ENCODE results near the gene AATK. TPM values are rescaled to one million over a fixed set of nuclear protein-coding genes. Genes with fewer than 3 reads are reported as not detected.

Gene AATK
- total and polyA plus RNA-seq, 8 donors, result 13.3 to 48.5 (median 19.4) TPM

DNA sequence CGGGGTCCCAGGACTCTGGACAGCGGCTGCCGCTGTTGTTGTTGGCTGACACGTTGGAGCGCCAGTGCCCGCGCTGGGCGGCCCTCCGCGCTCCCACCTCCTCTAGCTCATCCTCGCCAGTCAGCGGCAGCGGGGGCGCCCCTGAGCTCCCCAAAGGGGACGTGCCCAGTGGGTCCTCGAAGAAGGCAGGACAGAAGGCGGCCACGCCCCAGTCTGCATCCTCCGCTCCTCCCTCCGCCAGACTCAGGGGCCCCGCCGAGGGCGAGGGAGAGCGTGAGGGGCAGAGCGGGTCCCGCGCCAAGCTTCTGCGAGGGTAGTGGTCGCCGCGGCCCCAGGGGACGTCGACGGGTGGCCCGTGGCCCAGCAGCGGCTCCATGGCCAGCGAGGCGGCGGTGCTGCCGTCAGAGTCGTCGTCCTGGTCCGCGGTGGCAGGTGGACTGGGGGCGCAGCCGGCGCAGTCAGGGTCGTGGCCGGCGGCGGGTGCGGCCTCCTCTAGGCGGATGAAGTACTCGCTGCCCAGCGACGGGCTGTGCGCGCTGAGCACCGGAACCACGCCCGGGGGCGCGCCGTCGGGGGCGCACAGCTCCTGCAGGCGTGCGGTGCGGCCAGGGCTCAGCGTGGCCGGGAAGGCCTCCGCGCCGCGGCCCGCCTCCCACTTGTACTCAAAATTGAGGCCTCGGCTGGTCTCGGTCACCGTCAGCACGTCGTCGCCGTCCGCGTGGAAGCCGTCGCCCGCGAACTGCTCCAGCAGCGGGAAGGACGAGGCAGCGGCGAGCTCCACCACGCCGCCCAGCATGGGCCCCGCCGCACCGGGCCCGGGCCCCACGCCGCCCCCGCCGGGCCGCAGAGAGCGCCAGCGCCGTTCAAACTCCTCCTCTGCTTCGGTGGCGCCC lies 43.9 kb downstream of the AATK start:
- TF ChIP-seq, protein P1, sequence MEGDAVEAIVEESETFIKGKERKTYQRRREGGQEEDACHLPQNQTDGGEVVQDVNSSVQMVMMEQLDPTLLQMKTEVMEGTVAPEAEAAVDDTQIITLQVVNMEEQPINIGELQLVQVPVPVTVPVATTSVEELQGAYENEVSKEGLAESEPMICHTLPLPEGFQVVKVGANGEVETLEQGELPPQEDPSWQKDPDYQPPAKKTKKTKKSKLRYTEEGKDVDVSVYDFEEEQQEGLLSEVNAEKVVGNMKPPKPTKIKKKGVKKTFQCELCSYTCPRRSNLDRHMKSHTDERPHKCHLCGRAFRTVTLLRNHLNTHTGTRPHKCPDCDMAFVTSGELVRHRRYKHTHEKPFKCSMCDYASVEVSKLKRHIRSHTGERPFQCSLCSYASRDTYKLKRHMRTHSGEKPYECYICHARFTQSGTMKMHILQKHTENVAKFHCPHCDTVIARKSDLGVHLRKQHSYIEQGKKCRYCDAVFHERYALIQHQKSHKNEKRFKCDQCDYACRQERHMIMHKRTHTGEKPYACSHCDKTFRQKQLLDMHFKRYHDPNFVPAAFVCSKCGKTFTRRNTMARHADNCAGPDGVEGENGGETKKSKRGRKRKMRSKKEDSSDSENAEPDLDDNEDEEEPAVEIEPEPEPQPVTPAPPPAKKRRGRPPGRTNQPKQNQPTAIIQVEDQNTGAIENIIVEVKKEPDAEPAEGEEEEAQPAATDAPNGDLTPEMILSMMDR (IDR thresholded peaks at IDR 0.05), result no peak
- Histone ChIP-seq H3K4me3 (no peak overlapping the region), H3K27ac (no peak overlapping the region), H3K36me3 (peaks cover 0 to 81% of the 10 kb centered on the region in 2 donors), H3K9me3 (no peaks in the 10 kb centered on the region), H3K27me3 (peaks cover 0 to 8% of the 10 kb centered on the region in 2 donors), H3K4me1 (peaks cover 0 to 17% of the 10 kb centered on the region in 2 donors)
- DNase-seq, result no peak
- intact Hi-C loops (cut with DNase I), result no loop called here
- ATAC-seq, result no peak

DNA sequence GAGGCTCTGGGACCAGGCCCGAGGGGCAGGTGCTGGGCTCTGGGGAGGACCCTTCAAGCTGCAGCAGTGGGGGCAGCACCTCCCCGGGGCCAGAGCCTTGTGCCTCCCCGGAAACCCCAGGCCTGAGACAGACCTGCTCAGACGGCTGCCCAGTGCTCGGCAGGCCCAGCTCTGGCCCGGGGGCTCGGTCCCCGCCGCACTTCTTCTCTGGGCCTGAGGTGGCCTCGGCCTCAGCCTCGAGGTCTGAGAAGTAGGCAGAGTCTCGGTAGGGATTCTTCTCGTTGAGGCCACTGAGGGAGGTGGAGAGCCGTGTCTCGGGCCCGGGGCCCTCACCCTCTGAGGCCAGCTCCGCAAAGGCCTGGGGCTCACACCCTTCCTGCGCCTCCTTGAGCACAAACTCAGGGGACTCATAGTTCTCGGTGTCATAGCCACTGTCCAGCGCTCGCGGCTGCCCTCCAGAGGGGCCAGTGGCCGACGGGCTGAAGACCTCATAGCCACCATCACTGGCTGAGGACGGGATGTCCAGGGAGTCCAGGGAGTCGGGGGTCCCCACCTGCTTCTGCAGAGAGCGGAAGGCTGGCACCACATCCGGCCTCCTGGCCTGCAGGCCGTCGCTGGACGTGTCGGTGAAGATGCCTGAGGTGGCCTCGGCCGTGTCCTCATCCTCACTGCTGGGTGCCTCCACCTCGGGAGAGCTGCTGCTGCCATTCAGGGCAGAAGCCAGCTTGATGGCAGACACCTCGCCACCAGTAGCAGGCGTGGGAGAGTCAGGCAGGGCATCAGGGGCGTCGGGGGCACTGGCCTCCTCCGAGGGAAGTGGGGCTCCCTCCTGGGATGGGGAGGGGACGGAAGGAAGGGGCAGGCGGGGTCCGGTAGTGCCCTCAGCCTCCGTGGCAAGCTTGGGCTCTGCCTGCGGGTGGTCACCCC lies 45.1 kb downstream of the AATK start:
- peaks cover 0 to 17% of the 10 kb centered on the region in 2 donors for H3K4me1 ChIP-seq
- H3K4me3 ChIP-seq, result no peak overlapping the region
- peaks cover 0 to 8% of the 10 kb centered on the region in 2 donors for H3K27me3 ChIP-seq
- H3K27ac ChIP-seq, result no peak overlapping the region
- DNase-seq (no peak), ATAC-seq (no peak)
- TF ChIP-seq, protein P1 (IDR thresholded peaks at IDR 0.05), result no peak
- H3K36me3 ChIP-seq, result peaks cover 0 to 81% of the 10 kb centered on the region in 2 donors
- no peaks in the 10 kb centered on the region for H3K9me3 ChIP-seq
- intact Hi-C loops (cut with DNase I), result no loop called here

DNA sequence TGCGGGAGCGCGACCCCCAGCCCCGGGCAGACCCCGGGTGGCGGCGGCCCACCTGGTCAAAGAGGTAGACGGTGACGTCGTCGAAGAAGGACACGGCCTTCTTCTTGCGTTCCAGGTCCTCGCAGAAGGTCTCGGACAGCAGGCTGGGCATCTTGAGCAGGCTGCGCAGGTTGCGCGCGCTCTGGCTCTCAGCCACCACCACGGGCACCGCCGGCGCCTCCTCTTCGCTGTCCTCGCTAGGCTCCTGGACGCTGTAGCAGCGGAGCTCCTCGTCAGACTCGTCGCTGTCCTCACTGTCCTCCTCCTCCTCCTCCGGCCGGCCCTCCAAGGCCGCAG lies 45.9 kb downstream of the AATK start:
- H3K9me3 ChIP-seq, result no peaks in the 10 kb centered on the region
- H3K4me3 ChIP-seq, result no peak overlapping the region
- peak overlapping the region in 1 of 2 donors; percentile 28 for H3K27ac ChIP-seq
- ATAC-seq (no peak), DNase-seq (no peak)
- H3K36me3 ChIP-seq, result peaks cover 0 to 86% of the 10 kb centered on the region in 2 donors
- peaks cover 0 to 8% of the 10 kb centered on the region in 2 donors for H3K27me3 ChIP-seq
- H3K4me1 ChIP-seq, result peaks cover 0 to 17% of the 10 kb centered on the region in 2 donors
- TF ChIP-seq, protein P1 (IDR thresholded peaks at IDR 0.05), result no peak
- intact Hi-C loops (cut with DNase I), result no loop called here

DNA sequence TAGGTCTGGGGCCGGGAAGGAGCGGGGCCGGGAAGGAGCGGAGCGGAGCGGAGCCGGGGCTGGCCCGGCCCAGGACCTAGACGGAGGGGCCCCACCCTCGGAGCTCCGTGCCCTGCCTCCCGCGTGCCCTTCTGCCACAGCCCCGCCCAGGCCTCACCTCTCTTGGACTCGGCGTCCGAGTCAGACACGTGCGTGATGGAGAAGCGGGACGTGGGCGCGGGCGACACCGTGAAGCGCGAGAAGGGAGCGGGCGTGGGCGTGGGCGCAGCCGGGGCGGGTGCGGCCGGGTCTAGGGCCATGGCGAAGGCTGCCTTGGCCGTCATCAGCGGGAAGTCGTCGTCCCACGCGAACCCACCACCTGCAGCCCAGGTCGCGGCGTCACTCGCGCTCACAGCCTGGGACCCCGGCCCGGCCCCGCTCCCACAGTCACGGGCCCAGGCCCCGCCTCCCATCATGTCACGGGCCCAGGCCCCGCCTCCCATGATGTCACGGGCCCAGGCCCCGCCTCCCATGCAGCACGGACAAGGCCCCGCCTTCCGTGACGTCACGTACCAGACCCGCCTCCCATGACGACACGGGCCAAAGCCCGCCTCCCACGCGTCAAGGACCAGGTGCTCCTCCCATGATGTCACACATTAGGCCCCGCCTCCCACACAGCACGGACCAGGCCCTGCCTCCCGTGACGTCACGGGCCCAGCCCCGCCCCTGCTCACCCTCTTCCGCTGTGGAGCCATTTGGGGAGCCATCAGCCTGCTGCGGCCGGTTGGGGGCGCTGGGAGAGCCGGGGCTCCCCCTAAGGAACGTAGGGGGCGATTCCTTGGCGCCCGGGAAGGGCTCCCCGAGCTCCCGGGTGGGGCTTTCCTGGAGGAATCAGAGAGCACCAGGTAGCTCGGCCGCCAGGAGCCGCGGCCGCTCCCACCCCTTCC lies 46.5 kb downstream of the AATK start:
- Histone ChIP-seq H3K9me3 (no peaks in the 10 kb centered on the region), H3K27ac (peak overlapping the region in 1 of 2 donors; percentile 28), H3K27me3 (peaks cover 0 to 8% of the 10 kb centered on the region in 2 donors), H3K36me3 (peaks cover 0 to 90% of the 10 kb centered on the region in 2 donors), H3K4me3 (peak overlapping the region; percentile 11 to 46), H3K4me1 (peaks cover 0 to 17% of the 10 kb centered on the region in 2 donors)
- ATAC-seq (peak; percentile 61), DNase-seq (peak; percentile 39 to 92 (median 83))
- TF ChIP-seq, protein P1 (IDR thresholded peaks at IDR 0.05), result no peak
- intact Hi-C loops (cut with DNase I), result no loop called here

Data from left lung (tissue), 10 donors.